HL-60/S4 treated with phorbol 12-myristate 13-acetate at 8.2 ng/mL for 4 days and 3 days (cell line): ENCODE measurements around the gene SFI1.
"Not testable (repeated sequence)": the region's sequence is repeated elsewhere in the genome, so short reads cannot be mapped to it uniquely, and the experiment has no call there.

Experiments
- in situ Hi-C: fragments of 300-500 bp; cut with MboI; formaldehyde crosslinking; loops from 2 replicates; pipeline ENCODE4 v1.15.0; 2022; ENCODE audit warnings: low sequenced_read_pairs

SFI1 gene

DNA sequence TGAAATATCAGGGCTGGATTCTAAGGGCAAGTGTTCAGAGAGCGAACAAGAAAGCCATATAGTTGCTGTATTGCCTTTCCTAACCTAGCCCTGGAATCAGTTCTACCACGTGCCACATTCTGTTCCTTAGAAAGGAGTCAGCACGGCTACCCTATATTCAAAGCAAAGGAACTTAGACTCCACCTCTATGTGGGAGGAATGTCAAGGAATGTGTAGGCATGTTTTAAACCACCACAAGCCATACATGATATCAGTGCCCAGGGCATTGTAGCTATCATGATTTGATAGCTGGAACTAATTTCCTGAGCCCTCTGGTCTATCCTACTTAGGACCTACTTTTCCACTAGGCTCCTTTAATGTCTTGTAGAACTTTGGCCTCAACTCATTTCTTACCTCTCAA is 4.2 kb upstream of the SFI1 start:
- in situ Hi-C loops, result no loop called here

GRCh38 chr22:31493355-31493754 is 3.0 kb upstream of the SFI1 start:
- in situ Hi-C loops, result not testable (repeated sequence)

GRCh38 chr22:31495343-31495742 is 993 bp upstream of the SFI1 start:
- in situ Hi-C loops, result no loop called here

GRCh38 chr22:31496735-31497146 is 405 bp downstream of the SFI1 start:
- in situ Hi-C loops, result no loop called here

- in situ Hi-C loops, result no loop called here
Observed at GRCh38 chr22:31497148-31497938, 1.0 kb downstream of the SFI1 start.

- in situ Hi-C loops, result no loop called here
Observed at GRCh38 chr22:31501738-31502137, 5.4 kb downstream of the SFI1 start.

DNA sequence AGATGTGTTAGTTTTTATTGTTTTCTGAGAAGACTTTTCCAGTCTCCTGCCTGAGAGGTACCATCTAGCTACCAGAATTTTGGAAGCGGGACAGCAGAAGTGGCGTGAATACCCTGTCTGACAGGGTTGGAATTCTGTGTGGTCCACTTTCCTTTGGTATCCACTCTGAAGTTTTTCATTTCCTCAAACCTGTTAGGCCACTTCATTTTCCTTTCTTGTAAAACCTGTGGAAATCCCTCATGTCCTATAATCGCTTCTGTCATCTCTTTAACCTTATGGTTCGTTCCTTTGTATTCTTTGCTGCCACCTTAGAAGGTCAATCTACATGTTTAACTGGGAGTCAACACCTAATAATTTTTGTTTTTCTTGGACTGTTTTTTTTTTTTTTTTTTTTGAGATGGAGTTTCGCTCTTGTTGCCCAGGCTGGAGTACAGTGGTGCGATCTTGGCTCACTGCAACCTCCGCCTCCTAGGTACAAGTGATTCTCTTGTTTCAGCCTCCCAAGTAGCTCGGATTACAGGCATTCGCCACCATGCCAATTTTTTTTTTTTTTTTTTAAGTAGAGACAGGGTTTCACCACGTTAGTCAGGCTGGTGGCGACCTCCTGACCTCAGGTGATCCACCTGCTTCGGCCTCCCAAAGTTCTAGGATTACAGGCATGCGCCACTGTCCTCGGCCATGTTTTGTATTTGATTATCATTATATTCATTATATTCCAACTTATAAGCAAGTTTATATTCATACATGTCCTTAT is 7.1 kb downstream of the SFI1 start:
- in situ Hi-C loops, result no loop called here

- in situ Hi-C loops, result no loop called here
Observed at GRCh38 chr22:31504282-31504681, 7.9 kb downstream of the SFI1 start.

GRCh38 chr22:31507517-31507916 is 11.2 kb downstream of the SFI1 start:
- in situ Hi-C loops, result not testable (repeated sequence)

- in situ Hi-C loops, result no loop called here
Observed at GRCh38 chr22:31508536-31508935, 12.2 kb downstream of the SFI1 start.

- in situ Hi-C loops, result no loop called here
Observed at GRCh38 chr22:31509061-31509762, 12.9 kb downstream of the SFI1 start.

- in situ Hi-C loops, result no loop called here
Observed at GRCh38 chr22:31520051-31520450, 23.7 kb downstream of the SFI1 start.

- in situ Hi-C loops, result not testable (repeated sequence)
Observed at GRCh38 chr22:31524132-31524531, 27.8 kb downstream of the SFI1 start.

DNA sequence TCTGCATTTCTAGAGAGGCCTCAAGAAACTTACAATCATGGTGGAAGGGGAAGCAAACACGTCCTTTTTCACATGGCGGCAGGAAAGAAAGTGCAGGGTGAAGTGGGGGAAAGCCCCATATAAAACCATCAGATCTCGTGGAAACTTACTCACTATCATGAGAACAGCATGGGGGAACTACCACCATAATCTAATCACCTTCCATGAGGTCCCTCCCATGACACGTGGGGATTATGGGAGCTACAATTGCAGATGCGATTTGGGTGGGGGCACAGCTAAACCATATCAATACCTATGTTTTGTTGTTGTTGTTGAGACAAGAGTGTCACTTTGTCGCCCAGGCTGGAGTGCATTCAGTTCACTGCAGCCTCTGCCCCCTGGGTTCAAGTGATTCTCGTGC is 29.9 kb downstream of the SFI1 start:
- in situ Hi-C loops, result no loop called here

- in situ Hi-C loops, result no loop called here
Observed at GRCh38 chr22:31530823-31531195, 34.5 kb downstream of the SFI1 start.

DNA sequence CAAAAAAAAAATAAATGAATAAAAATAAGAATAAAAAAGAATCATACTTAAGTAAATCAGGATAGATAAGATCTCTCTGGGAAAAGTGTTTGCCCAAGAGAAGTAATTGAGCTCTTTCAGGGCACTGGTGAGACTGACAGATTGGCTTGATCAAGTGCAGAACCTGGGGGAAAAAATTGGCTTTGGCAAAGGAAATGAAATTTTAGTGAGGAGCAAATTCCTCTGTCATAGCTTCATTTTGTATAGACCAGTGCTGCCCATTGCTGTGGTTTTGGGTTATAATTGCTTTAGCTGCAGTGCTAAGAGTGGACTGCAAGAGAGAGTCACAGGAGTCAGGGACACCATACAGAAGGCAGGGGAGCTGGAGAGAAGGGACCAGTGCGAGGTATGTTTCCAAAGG is 35.7 kb downstream of the SFI1 start:
- in situ Hi-C loops, result no loop called here

- in situ Hi-C loops, result no loop called here
Observed at GRCh38 chr22:31533374-31533773, 37.0 kb downstream of the SFI1 start.

DNA sequence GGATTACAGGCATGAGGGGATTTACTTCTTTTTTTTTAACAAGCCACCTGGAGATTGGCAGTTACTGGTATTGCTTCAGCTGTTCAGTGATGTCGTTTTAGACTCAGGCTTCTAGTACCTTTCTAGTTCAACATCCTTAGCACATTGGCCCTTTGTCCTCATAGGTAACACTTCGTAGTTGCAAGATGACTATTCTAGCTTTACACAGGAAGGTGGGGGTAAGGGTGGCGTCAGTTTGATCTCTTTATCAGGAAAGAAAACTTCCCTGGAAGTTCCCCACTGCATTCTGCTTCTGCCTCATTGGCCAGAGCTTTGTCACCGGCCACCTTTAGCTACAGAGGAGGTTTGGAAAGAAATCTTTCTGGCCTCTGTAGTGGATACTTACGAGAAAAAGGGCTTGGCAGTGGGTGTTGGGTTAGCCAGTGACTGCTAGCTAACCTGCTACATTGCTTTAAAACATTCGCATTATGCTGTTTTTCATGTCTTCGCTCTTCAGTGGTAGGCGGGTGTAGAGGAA is 40.7 kb downstream of the SFI1 start:
- in situ Hi-C loops, result no loop called here

DNA sequence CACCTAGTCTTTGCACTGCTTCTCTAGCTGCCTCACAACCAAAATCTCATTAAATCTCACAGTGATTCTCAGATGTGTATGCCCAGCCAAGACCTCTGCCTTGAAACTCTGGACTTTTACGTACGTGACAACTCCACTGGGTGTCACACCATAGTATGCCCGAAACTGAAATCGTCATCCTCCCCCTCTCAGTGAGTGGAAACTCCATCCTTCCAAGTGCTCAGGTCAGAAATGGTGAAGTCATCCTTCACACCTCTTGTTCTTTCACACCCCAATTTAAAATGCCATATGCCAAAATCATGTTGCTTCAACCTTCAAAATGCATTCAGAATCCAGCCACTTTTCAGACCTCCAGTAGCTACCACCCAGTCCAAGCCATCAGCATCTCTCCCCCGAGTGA is 42.5 kb downstream of the SFI1 start:
- in situ Hi-C loops, result no loop called here

GRCh38 chr22:31540166-31540565 is 43.8 kb downstream of the SFI1 start:
- in situ Hi-C loops, result not testable (repeated sequence)

- in situ Hi-C loops, result no loop called here
Observed at GRCh38 chr22:31540966-31541365, 44.6 kb downstream of the SFI1 start.
